ENCODE results near the gene PHF12.

Gene PHF12

DNA sequence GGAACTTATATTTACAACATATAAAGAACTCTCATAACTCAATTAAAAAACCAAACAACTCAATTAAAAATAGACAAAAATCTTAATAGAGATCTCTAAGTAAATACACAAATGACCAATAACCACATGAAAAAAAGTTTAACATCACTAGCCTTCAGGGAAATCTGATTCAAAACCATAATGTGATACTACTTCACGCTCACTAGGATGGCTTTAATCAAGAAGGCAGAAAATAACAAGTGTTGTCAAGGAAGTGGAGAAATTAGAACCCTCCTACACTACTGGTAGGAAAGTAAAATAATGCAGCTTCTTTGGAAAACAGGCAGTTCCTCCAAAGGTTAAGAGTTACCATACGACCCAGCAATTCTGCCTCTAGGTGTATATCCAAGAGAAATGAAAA, 8.4 kb downstream of the PHF12 start:
- no peak overlapping the region for H3K4me3 ChIP-seq (ENCODE audit: insufficient read depth in 1 of 2, low read depth in 1 of 2, low read length in 2 of 2)
- no peak for DNase-seq

DNA sequence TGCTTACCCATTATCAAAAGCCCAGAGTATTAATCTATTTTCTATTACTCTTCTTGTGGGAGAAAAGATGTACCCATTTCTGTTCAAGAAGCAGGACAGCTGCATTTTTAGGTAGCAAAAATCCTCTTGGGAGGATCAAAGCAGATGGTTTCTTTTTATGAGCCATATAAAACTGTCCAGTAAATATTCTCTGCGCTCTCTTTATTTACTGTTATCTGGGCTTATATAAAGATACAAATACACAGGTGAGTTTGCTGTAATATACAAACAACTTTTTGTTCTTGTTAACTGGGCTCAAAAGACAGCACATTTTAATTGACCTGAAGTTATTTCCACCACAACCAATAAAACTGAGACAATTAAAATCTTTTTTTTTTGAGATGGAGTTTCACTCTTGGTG, 10.1 kb downstream of the PHF12 start:
- H4K8ac ChIP-seq (ENCODE audit: low read length) = no peak overlapping the region
- H3K14ac ChIP-seq (ENCODE audit: low read length in 2 of 2) = no peak overlapping the region
- no peak overlapping the region for H3K27ac ChIP-seq (ENCODE audit: low read length, poor library complexity, severe bottlenecking)
- H3K4me3 ChIP-seq (ENCODE audit: insufficient read depth in 1 of 2, low read depth in 1 of 2, low read length in 2 of 2) = no peak overlapping the region
- H2BK5ac ChIP-seq (ENCODE audit: low read depth, low read length, poor library complexity, severe bottlenecking) = no peak overlapping the region
- H3K4ac ChIP-seq (ENCODE audit: low read depth in 1 of 2, low read length in 2 of 2) = no peak overlapping the region
- H2BK120ac ChIP-seq (ENCODE audit: low read depth, low read length) = no peak overlapping the region
- peaks cover 7% of the 10 kb centered on the region for H3K4me1 ChIP-seq (ENCODE audit: control insufficient read depth, insufficient read depth, low read depth, low read length)
- no peaks in the 10 kb centered on the region for H3K79me1 ChIP-seq (replicated peaks; ENCODE audit: low read length, poor library complexity, severe bottlenecking)
- H2BK15ac ChIP-seq (ENCODE audit: low read depth, poor library complexity, severe bottlenecking) = no peak overlapping the region
- no peaks in the 10 kb centered on the region for H3K27me3 ChIP-seq (ENCODE audit: control insufficient read depth in 1 of 2, insufficient read depth in 1 of 2, low read length in 2 of 2)
- H3K4me2 ChIP-seq (ENCODE audit: low read length, poor library complexity, severe bottlenecking) = no peak overlapping the region
- no peak overlapping the region for H3K18ac ChIP-seq (ENCODE audit: low read depth in 1 of 2, low read length in 2 of 2)
- no peak overlapping the region for H3K9ac ChIP-seq (ENCODE audit: low read length)
- H2AK5ac ChIP-seq (ENCODE audit: low read length, severe bottlenecking) = no peak overlapping the region
- H2BK12ac ChIP-seq (ENCODE audit: low read length in 2 of 2) = no peak overlapping the region
- H4K91ac ChIP-seq (ENCODE audit: low read length) = no peak overlapping the region
- peaks cover 7 to 29% of the 10 kb centered on the region in 2 experiments for H3K36me3 ChIP-seq (ENCODE audit: control insufficient read depth in 1 of 2, insufficient read depth in 2 of 2, low read depth in 1 of 2, low read length in 2 of 2)
- H3K23ac ChIP-seq (ENCODE audit: low read length in 2 of 2) = no peak overlapping the region
- no peak for DNase-seq
- no peak overlapping the region for H2AFZ ChIP-seq (ENCODE audit: low read depth, low read length)
- no peaks in the 10 kb centered on the region for H3K9me3 ChIP-seq (ENCODE audit: control insufficient read depth, low read length)
- no CpG with 5 or more reads among the region's 1 CpG for WGBS

More for the DNA sequence above, 8.4 kb downstream of the PHF12 start:
- Histone ChIP-seq H2BK12ac (ENCODE audit: low read length in 2 of 2) (no peak overlapping the region), H4K91ac (ENCODE audit: low read length) (no peak overlapping the region), H3K36me3 (ENCODE audit: control insufficient read depth in 1 of 2, insufficient read depth in 2 of 2, low read depth in 1 of 2, low read length in 2 of 2) (peaks cover 7 to 29% of the 10 kb centered on the region in 2 experiments), H3K14ac (ENCODE audit: low read length in 2 of 2) (no peak overlapping the region), H2BK120ac (ENCODE audit: low read depth, low read length) (no peak overlapping the region), H3K4ac (ENCODE audit: low read depth in 1 of 2, low read length in 2 of 2) (no peak overlapping the region), H3K79me1 (replicated peaks; ENCODE audit: low read length, poor library complexity, severe bottlenecking) (no peaks in the 10 kb centered on the region), H3K9me3 (ENCODE audit: control insufficient read depth, low read length) (no peaks in the 10 kb centered on the region), H2BK5ac (ENCODE audit: low read depth, low read length, poor library complexity, severe bottlenecking) (no peak overlapping the region), H2BK15ac (ENCODE audit: low read depth, poor library complexity, severe bottlenecking) (no peak overlapping the region), H3K4me1 (ENCODE audit: control insufficient read depth, insufficient read depth, low read depth, low read length) (peaks cover 11% of the 10 kb centered on the region), H3K27ac (ENCODE audit: low read length, poor library complexity, severe bottlenecking) (no peak overlapping the region), H3K23ac (ENCODE audit: low read length in 2 of 2) (no peak overlapping the region), H2AK5ac (ENCODE audit: low read length, severe bottlenecking) (no peak overlapping the region), H2AFZ (ENCODE audit: low read depth, low read length) (no peak overlapping the region), H4K8ac (ENCODE audit: low read length) (no peak overlapping the region), H3K4me2 (ENCODE audit: low read length, poor library complexity, severe bottlenecking) (no peak overlapping the region), H3K18ac (ENCODE audit: low read depth in 1 of 2, low read length in 2 of 2) (no peak overlapping the region), H3K9ac (ENCODE audit: low read length) (no peak overlapping the region), H3K27me3 (ENCODE audit: control insufficient read depth in 1 of 2, insufficient read depth in 1 of 2, low read length in 2 of 2) (no peaks in the 10 kb centered on the region)
- 95% methylated on average over 2 of the region's 2 CpGs for WGBS

DNA sequence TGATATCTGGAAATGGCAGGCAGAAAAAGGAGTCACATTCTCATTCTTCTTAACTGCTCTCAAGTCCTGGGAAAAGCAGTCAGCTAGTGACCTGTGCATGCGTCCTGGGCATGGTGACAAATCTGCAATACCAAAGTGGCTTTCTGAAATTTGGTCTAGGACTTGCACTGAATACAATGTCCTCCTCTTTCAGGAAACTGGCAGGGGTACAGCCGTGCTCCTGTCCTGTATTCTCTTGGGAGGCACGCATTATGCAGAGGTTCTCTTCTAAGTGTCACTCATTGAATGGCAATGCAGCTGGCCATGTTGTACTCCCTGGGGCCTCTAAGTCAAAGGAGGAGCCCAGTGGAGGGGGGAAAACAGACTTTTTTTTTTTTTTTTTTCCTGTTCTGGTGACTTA, 10.6 kb downstream of the PHF12 start:
- no peak overlapping the region for H2BK5ac ChIP-seq (ENCODE audit: low read depth, low read length, poor library complexity, severe bottlenecking)
- H2BK12ac ChIP-seq (ENCODE audit: low read length in 2 of 2) = no peak overlapping the region
- no peaks in the 10 kb centered on the region for H3K9me3 ChIP-seq (ENCODE audit: control insufficient read depth, low read length)
- H3K14ac ChIP-seq (ENCODE audit: low read length in 2 of 2) = no peak overlapping the region
- no peaks in the 10 kb centered on the region for H3K27me3 ChIP-seq (ENCODE audit: control insufficient read depth in 1 of 2, insufficient read depth in 1 of 2, low read length in 2 of 2)
- H2BK15ac ChIP-seq (ENCODE audit: low read depth, poor library complexity, severe bottlenecking) = no peak overlapping the region
- no peak overlapping the region for H3K4me2 ChIP-seq (ENCODE audit: low read length, poor library complexity, severe bottlenecking)
- H2BK120ac ChIP-seq (ENCODE audit: low read depth, low read length) = no peak overlapping the region
- H3K4ac ChIP-seq (ENCODE audit: low read depth in 1 of 2, low read length in 2 of 2) = no peak overlapping the region
- peaks cover 7 to 32% of the 10 kb centered on the region in 2 experiments for H3K36me3 ChIP-seq (ENCODE audit: control insufficient read depth in 1 of 2, insufficient read depth in 2 of 2, low read depth in 1 of 2, low read length in 2 of 2)
- no peak for DNase-seq
- H4K91ac ChIP-seq (ENCODE audit: low read length) = peak overlapping the region; percentile 62
- H3K18ac ChIP-seq (ENCODE audit: low read depth in 1 of 2, low read length in 2 of 2) = no peak overlapping the region
- H3K4me1 ChIP-seq (ENCODE audit: control insufficient read depth, insufficient read depth, low read depth, low read length) = peaks cover 4% of the 10 kb centered on the region
- H2AK5ac ChIP-seq (ENCODE audit: low read length, severe bottlenecking) = no peak overlapping the region
- WGBS = 90% methylated on average over 3 of the region's 3 CpGs
- H3K9ac ChIP-seq (ENCODE audit: low read length) = no peak overlapping the region
- no peaks in the 10 kb centered on the region for H3K79me1 ChIP-seq (replicated peaks; ENCODE audit: low read length, poor library complexity, severe bottlenecking)
- no peak overlapping the region for H3K27ac ChIP-seq (ENCODE audit: low read length, poor library complexity, severe bottlenecking)
- no peak overlapping the region for H2AFZ ChIP-seq (ENCODE audit: low read depth, low read length)
- no peak overlapping the region for H4K8ac ChIP-seq (ENCODE audit: low read length)
- H3K23ac ChIP-seq (ENCODE audit: low read length in 2 of 2) = no peak overlapping the region
- no peak overlapping the region for H3K4me3 ChIP-seq (ENCODE audit: insufficient read depth in 1 of 2, low read depth in 1 of 2, low read length in 2 of 2)

DNA sequence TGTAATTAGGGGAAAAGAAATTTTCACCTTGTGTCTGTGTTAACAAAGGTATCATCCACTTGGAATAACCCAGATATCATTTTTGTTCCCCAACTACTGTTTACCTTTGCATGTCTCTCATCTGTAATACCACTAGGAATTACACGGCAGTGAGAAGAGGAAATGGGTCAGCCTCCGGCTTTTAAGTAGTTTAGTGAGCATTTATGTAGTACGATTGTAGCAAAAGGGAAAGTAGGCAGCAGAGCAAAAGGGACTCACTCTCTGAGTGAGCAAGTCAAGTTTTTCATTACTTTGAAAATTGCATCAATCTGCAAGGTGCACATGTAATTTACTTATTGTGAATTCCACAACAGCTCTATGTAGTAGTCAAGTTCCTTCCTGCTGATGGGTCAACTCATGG, 11.2 kb downstream of the PHF12 start:
- H3K36me3 ChIP-seq (ENCODE audit: control insufficient read depth in 1 of 2, insufficient read depth in 2 of 2, low read depth in 1 of 2, low read length in 2 of 2) = peaks cover 7 to 35% of the 10 kb centered on the region in 2 experiments
- no peak overlapping the region for H2BK12ac ChIP-seq (ENCODE audit: low read length in 2 of 2)
- 90% methylated on average over 3 of the region's 3 CpGs for WGBS
- H3K4me3 ChIP-seq (ENCODE audit: insufficient read depth in 1 of 2, low read depth in 1 of 2, low read length in 2 of 2) = no peak overlapping the region
- no peaks in the 10 kb centered on the region for H3K9me3 ChIP-seq (ENCODE audit: control insufficient read depth, low read length)
- H2BK120ac ChIP-seq (ENCODE audit: low read depth, low read length) = no peak overlapping the region
- H3K4me2 ChIP-seq (ENCODE audit: low read length, poor library complexity, severe bottlenecking) = no peak overlapping the region
- no peak overlapping the region for H3K4ac ChIP-seq (ENCODE audit: low read depth in 1 of 2, low read length in 2 of 2)
- no peak overlapping the region for H2BK15ac ChIP-seq (ENCODE audit: low read depth, poor library complexity, severe bottlenecking)
- H2AFZ ChIP-seq (ENCODE audit: low read depth, low read length) = no peak overlapping the region
- no peak overlapping the region for H3K23ac ChIP-seq (ENCODE audit: low read length in 2 of 2)
- peaks cover 3% of the 10 kb centered on the region for H3K4me1 ChIP-seq (ENCODE audit: control insufficient read depth, insufficient read depth, low read depth, low read length)
- no peak overlapping the region for H4K8ac ChIP-seq (ENCODE audit: low read length)
- no peak overlapping the region for H3K9ac ChIP-seq (ENCODE audit: low read length)
- no peaks in the 10 kb centered on the region for H3K27me3 ChIP-seq (ENCODE audit: control insufficient read depth in 1 of 2, insufficient read depth in 1 of 2, low read length in 2 of 2)
- no peak overlapping the region for H3K27ac ChIP-seq (ENCODE audit: low read length, poor library complexity, severe bottlenecking)
- no peak overlapping the region for H2BK5ac ChIP-seq (ENCODE audit: low read depth, low read length, poor library complexity, severe bottlenecking)
- no peak overlapping the region for H2AK5ac ChIP-seq (ENCODE audit: low read length, severe bottlenecking)
- no peak overlapping the region for H4K91ac ChIP-seq (ENCODE audit: low read length)
- H3K79me1 ChIP-seq (replicated peaks; ENCODE audit: low read length, poor library complexity, severe bottlenecking) = no peaks in the 10 kb centered on the region
- no peak for DNase-seq
- H3K18ac ChIP-seq (ENCODE audit: low read depth in 1 of 2, low read length in 2 of 2) = no peak overlapping the region
- no peak overlapping the region for H3K14ac ChIP-seq (ENCODE audit: low read length in 2 of 2)

All from mesenchymal stem cell (in vitro differentiated cells and primary cell).